Panc1 (cell line): ENCODE data around the gene LTB4R2.

Experiments used
- CTCF ChIP-seq: fragments of 450-650 bp; IDR thresholded peaks from 2 replicates; pipeline ENCODE4 v1.5.1; 2017; ENCODE audit warnings: mild to moderate bottlenecking
- POLR2AphosphoS5 ChIP-seq: IDR thresholded peaks from 2 replicates; pipeline ENCODE4 v1.6.1; 2012; ENCODE audit warnings: mild to moderate bottlenecking, low read depth, low read length, moderate library complexity
- REST ChIP-seq, 2 experiments: IDR thresholded peaks; 2 replicates each; pipeline ENCODE4 v1.6.1; 2011 to 2012; ENCODE audit warnings: low read depth in 2 of 2, control low read depth in 1 of 2, low read length in 1 of 2, mild to moderate bottlenecking in 1 of 2, moderate library complexity in 1 of 2; ENCODE audit not compliant: insufficient read depth in 1 of 2

- TF ChIP-seq CTCF (no peak), POLR2AphosphoS5 (no peak), REST (IDR thresholded peaks at IDR 0.05; ENCODE audit: insufficient read depth in 1 of 2, low read depth in 2 of 2, low read length in 1 of 2) (no peak)
These were observed 4.0 kb downstream of the LTB4R2 start for GRCh38 chr14:24313913-24314312.
